Activated T-cell treated with anti-CD3 and anti-CD28 coated beads, Interleukin-2, amount 50 U/mL, for 24 hours (primary cell): ENCODE measurements around the gene LPXN.

Experiments
- DNase-seq: peaks from one replicate; pipeline ENCODE4 v3.0.0-alpha.2; 2020
- H3K27ac Mint-ChIP-seq: 2 replicates; pipeline ENCODE4 v1.8.0; 2020; ENCODE audit warnings: mild to moderate bottlenecking, mixed read lengths
- H3K27me3 Mint-ChIP-seq: 2 replicates; pipeline ENCODE4 v1.8.0; 2020; ENCODE audit warnings: mixed read lengths
- H3K36me3 Mint-ChIP-seq: 2 replicates; pipeline ENCODE4 v1.8.0; 2020; ENCODE audit warnings: low read depth, mixed read lengths
- H3K4me1 Mint-ChIP-seq: 2 replicates; pipeline ENCODE4 v1.8.0; 2020; ENCODE audit warnings: low read depth, mixed read lengths
- H3K4me3 Mint-ChIP-seq: 2 replicates; pipeline ENCODE4 v1.8.0; 2020; ENCODE audit warnings: mild to moderate bottlenecking, moderate library complexity, mixed read lengths
- H3K9me3 Mint-ChIP-seq: 2 replicates; pipeline ENCODE4 v1.8.0; 2020; ENCODE audit warnings: mixed read lengths

Gene LPXN

DNA sequence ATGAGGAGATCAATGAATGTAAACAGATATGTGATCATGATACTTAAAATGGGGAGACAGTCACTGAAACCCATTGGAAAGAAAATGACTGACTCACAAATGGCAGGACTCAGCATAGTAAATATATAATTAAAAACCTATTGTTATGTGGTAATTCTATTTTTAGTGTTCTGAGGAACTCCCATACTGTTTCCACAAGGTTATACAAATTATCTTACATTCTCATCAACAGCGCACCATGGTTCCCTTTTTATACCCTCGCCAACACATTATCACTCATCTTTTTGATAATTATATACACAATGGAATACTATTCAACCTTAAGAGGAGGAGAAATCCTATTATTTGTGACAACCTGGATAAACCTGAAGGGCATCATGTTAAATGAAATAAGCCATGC, 84.8 kb downstream of the LPXN start:
- Mint-ChIP-seq H3K9me3 (no peaks in the 10 kb centered on the region), H3K36me3 (no peaks in the 10 kb centered on the region), H3K27me3 (no peaks in the 10 kb centered on the region), H3K4me1 (peaks cover 13% of the 10 kb centered on the region), H3K27ac (no peak overlapping the region), H3K4me3 (no peak overlapping the region)
- no peak for DNase-seq

DNA sequence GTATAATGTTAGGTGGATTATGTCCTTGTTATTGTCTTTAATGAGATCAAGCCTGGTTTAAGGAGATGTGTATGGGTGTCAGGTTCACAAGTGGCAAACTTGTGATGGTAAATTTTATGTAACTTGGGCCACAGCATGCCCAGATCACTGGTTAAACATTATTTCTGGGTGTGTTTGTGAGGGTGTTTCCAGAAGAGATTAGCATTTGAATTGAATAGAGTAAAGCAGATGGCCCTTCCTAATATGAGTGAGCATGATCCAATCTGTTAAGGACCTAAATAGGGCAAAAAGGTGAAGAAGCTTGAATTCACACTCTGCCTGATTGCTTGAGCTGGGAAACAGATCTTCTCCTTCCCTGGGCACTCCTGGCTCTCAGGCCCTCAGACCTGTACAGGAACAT, 88.5 kb downstream of the LPXN start:
- Mint-ChIP-seq H3K4me1 (no peaks in the 10 kb centered on the region), H3K36me3 (no peaks in the 10 kb centered on the region), H3K4me3 (no peak overlapping the region), H3K27ac (no peak overlapping the region), H3K27me3 (no peaks in the 10 kb centered on the region), H3K9me3 (no peaks in the 10 kb centered on the region)
- DNase-seq: no peak

DNA sequence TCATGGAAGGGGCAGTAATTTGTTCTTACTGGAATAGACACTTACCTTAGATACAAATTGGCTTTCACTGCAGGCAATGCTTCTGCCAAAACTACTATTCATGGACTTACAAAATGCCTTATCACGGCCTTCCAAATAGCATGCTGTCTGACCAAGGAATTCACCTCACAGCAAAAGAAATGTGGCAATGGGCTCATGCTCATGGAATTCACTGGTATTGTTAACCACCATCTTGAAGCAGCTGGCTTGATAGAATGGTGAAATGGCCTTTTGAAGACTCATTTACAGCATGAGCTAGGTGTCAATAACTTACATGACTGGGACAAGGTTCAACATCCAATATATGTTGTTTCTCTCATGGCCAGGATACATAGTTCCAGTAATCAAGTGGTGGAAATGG, 89.7 kb downstream of the LPXN start:
- no peaks in the 10 kb centered on the region for H3K36me3 Mint-ChIP-seq
- H3K9me3 Mint-ChIP-seq: no peaks in the 10 kb centered on the region
- no peak overlapping the region for H3K27ac Mint-ChIP-seq
- H3K4me3 Mint-ChIP-seq: no peak overlapping the region
- H3K27me3 Mint-ChIP-seq: no peaks in the 10 kb centered on the region
- DNase-seq: no peak
- no peaks in the 10 kb centered on the region for H3K4me1 Mint-ChIP-seq
